Astrocyte of the spinal cord (primary cell): Measurements from ENCODE around the gene ISG20.

ENCODE experiments used
- DNase-seq: peaks from one replicate; pipeline ENCODE4 v3.0.0; 2011; ENCODE audit warnings: low read depth, low spot score
- H3K4me3 ChIP-seq: 2 replicates; pipeline ENCODE4 v1.5.1; 2011; ENCODE audit warnings: low read depth, mild to moderate bottlenecking, low read length, moderate library complexity
- CTCF ChIP-seq: IDR thresholded peaks from 2 replicates; pipeline ENCODE4 v1.5.1; 2012; ENCODE audit warnings: low read depth, mild to moderate bottlenecking, low read length, inconsistent platforms
- in situ Hi-C: cut with HindIII; loops from 2 replicates; pipeline ENCODE4 v1.10.0; 2017; ENCODE audit warnings: low sequenced_read_pairs

ISG20 gene

GRCh38 chr15:88700716-88701115 lies 61.9 kb downstream of the ISG20 start:
- DNase-seq, result no peak
- H3K4me3 ChIP-seq, result no peak overlapping the region

GRCh38 chr15:88701561-88702095 lies 62.8 kb downstream of the ISG20 start:
- DNase-seq, result no peak
- no peak overlapping the region for H3K4me3 ChIP-seq
- peak; percentile 35 for TF ChIP-seq CTCF
- in situ Hi-C loops, result no loop called here

More at GRCh38 chr15:88700716-88701115, 61.9 kb downstream of the ISG20 start:
- no peak for TF ChIP-seq CTCF
- in situ Hi-C loops, result no loop called here

- H3K4me3 ChIP-seq, result no peak overlapping the region
- no peak for TF ChIP-seq CTCF
- DNase-seq, result no peak
- in situ Hi-C loops, result no loop called here
Observed at GRCh38 chr15:88702983-88703382, 64.2 kb downstream of the ISG20 start.

GRCh38 chr15:88703533-88703932 lies 64.7 kb downstream of the ISG20 start:
- in situ Hi-C loops, result no loop called here
- TF ChIP-seq CTCF, result no peak
- no peak overlapping the region for H3K4me3 ChIP-seq
- no peak for DNase-seq

- in situ Hi-C loops, result no loop called here
- DNase-seq, result peak; percentile 33
- no peak for TF ChIP-seq CTCF
- peak overlapping the region; percentile 29 for H3K4me3 ChIP-seq
Observed at GRCh38 chr15:88704791-88705768, 66.3 kb downstream of the ISG20 start.

- DNase-seq, result no peak
- H3K4me3 ChIP-seq, result peak overlapping the region; percentile 20
- in situ Hi-C loops, result no loop called here
- TF ChIP-seq CTCF, result no peak
Observed at GRCh38 chr15:88705769-88706165, 67.0 kb downstream of the ISG20 start.
